AG10803 (cell line): Measurements from ENCODE around the gene SLC34A3.

Experiments
- DNase-seq: peaks from one replicate; pipeline ENCODE4 v3.0.0; 2010; ENCODE audit warnings: low read depth
- H3K4me3 ChIP-seq: 2 replicates; pipeline ENCODE4 v1.5.1; 2011; ENCODE audit warnings: mild to moderate bottlenecking, low read length, control low read depth
- TF ChIP-seq, protein P1 (sequence below): conservative IDR thresholded peaks from 2 replicates; pipeline ENCODE4 v1.5.1; 2011; ENCODE audit warnings: mild to moderate bottlenecking, low read length, control low read depth, inconsistent platforms

Gene SLC34A3

DNA sequence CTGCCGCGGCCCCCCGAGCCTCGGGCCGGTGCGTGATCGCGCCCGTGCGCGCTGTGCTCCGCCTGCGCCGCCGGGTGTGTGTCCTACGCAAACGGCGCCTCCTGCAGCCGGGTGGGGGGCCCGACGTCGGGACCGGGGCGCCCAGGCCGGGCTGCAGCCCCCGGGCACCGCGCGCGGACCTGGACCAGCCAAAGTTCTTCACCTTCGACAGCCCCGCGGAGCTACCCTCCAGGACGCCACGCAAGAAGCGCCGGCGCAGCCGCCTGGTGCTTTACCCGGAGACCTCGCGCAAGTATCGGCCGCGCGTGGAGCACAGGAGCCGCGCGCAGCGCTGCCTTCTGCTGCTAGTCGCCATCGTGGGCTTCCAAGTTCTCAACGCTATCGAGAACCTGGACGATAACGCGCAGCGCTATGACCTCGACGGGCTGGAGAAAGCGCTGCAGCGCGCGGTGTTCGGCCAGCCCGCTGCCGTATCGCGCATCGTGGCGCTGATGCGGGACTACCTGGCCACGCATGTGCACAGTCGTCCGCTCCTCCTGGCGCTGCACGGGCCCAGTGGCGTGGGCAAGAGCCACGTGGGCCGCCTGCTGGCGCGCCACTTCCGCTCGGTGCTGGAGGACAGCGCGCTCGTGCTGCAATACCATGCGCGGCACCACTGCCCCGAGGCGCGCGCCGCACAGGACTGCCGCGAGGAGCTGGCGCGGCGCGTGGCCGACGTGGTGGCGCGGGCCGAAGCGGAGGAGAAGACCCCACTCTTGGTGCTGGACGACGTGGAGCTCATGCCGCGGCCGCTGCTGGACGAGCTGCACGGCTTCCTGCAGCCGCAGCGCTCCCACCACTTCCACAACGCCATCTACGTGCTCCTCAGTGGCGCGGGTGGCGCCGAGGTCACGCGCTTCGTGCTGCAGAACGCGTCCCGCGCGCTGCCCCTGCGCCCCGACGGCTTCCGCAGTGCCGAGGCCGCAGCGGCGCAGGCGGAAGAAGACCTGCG is 48.3 kb downstream of the SLC34A3 start:
- DNase-seq = no peak
- TF ChIP-seq, protein P1, sequence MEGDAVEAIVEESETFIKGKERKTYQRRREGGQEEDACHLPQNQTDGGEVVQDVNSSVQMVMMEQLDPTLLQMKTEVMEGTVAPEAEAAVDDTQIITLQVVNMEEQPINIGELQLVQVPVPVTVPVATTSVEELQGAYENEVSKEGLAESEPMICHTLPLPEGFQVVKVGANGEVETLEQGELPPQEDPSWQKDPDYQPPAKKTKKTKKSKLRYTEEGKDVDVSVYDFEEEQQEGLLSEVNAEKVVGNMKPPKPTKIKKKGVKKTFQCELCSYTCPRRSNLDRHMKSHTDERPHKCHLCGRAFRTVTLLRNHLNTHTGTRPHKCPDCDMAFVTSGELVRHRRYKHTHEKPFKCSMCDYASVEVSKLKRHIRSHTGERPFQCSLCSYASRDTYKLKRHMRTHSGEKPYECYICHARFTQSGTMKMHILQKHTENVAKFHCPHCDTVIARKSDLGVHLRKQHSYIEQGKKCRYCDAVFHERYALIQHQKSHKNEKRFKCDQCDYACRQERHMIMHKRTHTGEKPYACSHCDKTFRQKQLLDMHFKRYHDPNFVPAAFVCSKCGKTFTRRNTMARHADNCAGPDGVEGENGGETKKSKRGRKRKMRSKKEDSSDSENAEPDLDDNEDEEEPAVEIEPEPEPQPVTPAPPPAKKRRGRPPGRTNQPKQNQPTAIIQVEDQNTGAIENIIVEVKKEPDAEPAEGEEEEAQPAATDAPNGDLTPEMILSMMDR = no peak
- H3K4me3 ChIP-seq = peak overlapping the region; percentile 73

DNA sequence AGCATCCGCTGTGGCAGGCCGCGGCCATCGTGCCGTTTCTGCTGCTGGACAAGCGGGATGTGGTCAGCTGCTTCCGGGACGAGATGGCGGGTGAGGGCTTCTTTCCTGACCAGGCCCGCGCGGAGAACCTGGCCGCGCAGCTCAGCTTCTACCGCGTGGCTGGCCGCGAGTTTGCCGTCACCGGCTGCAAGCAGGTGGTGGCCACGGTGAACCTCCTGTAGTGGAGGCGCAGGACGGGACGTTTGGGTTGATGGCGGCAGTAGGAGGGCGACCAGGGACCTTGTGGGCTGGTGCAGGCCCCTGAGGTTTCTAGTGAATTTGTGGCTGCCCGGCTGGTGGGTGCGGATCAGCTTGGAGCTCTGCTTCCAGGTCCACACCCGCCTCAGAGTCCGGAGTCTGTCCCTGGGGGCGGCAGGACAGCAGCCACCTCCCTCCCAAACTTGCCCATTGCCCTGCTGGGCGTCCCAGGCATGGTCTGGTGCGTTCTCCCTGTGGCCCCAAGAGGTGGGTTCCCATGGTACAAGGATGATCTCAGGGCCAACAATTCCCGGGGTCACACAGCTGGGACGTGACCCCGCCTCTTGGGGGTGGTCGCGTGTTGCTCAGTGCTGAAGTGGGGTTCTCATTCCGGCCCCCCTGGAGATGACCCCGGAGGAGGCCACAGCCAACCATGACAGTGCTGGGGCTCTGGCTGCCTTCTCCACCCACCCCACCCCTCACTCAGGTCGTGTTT is 49.2 kb downstream of the SLC34A3 start:
- H3K4me3 ChIP-seq = no peak overlapping the region
- DNase-seq = no peak
- TF ChIP-seq, protein P1 = no peak

DNA sequence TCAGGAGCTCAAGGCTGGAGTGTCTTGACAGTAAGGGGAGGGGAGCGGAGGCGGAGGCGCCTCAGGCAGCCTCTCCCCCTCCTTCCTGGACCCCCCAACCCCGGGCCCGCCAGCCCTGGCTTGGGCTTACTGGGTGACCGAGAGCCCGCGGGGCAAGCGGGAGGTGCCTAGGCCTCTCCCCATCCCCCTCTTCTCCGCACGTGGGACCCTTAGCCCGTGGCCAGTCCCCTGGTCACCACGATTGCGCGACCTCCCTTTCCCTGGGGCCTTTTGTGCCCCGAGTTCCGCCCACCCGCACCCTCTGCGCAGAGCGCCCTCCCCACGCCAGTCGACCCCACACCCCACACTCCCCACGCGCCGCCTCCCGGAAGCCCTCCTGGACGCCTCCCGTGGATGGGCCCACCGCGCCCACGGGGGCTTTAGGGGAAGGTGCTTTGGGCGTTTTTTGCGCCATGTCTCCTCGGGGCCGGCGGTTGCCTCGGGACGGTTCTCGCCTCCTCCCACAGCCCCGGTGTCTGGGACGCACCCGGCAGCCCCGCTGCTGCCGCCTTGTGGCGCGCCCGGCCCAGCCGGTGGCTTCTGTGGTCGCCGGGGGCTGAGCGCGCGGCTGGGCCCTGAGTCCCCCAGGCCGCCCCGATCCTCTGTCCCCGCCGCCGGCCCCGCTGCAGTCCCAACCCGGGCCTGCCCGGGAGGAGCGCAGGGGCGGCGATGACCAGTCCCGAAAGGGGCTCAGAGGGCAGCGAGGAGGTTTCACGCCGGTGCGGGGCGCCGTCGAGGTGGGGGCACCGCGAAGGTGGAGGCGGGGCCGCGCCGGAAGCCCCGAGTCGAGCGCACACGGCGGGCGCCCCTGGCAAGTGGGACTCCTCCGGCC is 50.0 kb downstream of the SLC34A3 start:
- TF ChIP-seq, protein P1 = peak; percentile 27; the same call in 1 of the 2 replicates
- peak; percentile 27 for DNase-seq
- H3K4me3 ChIP-seq = no peak overlapping the region

DNA sequence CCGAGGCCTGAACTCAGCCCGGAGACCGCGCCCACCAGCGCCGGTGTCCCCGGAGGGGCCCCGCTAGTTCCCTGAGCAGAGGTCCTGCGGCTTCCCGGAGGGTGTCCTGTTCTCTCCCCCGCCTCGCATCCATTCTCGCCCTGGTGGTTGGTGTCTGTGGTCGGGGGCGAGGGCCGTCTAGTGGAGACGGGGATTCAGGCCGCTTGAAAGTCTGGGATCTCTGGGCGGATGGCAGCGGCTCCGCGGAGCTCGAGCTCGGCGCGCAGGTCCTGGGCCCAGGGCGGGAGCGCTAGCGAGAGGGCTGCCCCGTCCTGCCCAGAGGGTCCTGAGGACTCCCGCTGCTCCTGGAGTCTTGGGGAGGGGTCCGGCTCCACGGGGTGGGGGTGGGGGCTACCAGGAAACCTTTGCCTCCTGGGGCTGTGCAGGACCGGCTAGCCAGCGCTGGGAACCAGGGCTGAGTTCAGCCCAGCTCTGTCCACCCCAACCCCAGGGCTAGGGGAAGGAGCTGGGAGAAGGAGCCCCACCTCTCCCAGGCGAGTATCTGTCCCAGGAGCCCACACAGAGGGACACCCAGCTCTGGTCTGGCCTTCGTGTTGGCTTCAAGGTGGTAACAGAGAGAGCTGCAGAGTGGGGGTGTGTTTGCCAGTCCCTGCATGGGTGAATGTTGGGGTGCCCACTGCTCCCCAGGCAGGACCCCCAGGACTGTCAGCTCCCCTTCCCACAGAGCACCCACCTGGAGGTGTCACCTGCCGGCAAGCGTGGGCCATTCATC is 50.8 kb downstream of the SLC34A3 start:
- H3K4me3 ChIP-seq = no peak overlapping the region
- TF ChIP-seq, protein P1 = no peak
- DNase-seq = no peak
